ENCODE results near the gene METTL16. TPM values are rescaled to one million over a fixed set of nuclear protein-coding genes. Genes with fewer than 3 reads are reported as not detected.

Gene METTL16
- total RNA-seq, 4 donors from 2014 or later, result 30.4 to 48.9 (median 44.7) TPM

DNA sequence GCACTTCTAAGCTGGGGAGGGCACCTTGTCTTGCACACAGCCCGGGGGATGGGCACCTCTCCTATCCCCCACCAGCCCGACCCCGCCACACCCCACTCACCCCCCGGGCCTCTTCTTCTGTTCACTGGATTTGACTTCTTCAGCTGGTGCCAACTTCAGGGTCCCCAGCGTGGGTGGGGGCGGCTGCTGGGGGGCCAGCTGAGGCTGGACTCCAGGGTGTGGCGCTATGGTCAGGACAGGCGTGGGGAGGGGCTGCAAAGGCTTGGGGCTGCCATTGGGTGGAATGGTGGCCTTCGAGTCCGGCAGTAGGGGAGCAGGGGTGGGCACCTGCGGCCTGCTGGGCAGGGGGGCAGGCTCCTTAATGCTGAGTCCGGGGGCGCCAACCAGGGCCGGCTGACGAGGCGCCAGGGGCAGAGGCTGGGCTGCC, 116.9 kb downstream of the METTL16 start:
- no peak for TF ChIP-seq POLR2A (IDR thresholded peaks at IDR 0.05)
- no peak for TF ChIP-seq CTCF (IDR thresholded peaks at IDR 0.05)
- Histone ChIP-seq H3K27me3 (no peaks in the 10 kb centered on the region), H3K4me3 (replicated peaks in 1 of 3) (no peak overlapping the region), H3K36me3 (no peaks in the 10 kb centered on the region), H3K27ac (peak overlapping the region in 2 of 3 donors; percentile 92 to 95), H3K4me1 (peaks cover 65 to 75% of the 10 kb centered on the region in 2 donors), H3K9me3 (no peaks in the 10 kb centered on the region)
- no peak for DNase-seq
- intact Hi-C loops (cut with DNase I), result no loop called here
- WGBS, 2 donors, result 87 to 89% methylated on average over 12 to 14 of the region's 16 CpGs

DNA sequence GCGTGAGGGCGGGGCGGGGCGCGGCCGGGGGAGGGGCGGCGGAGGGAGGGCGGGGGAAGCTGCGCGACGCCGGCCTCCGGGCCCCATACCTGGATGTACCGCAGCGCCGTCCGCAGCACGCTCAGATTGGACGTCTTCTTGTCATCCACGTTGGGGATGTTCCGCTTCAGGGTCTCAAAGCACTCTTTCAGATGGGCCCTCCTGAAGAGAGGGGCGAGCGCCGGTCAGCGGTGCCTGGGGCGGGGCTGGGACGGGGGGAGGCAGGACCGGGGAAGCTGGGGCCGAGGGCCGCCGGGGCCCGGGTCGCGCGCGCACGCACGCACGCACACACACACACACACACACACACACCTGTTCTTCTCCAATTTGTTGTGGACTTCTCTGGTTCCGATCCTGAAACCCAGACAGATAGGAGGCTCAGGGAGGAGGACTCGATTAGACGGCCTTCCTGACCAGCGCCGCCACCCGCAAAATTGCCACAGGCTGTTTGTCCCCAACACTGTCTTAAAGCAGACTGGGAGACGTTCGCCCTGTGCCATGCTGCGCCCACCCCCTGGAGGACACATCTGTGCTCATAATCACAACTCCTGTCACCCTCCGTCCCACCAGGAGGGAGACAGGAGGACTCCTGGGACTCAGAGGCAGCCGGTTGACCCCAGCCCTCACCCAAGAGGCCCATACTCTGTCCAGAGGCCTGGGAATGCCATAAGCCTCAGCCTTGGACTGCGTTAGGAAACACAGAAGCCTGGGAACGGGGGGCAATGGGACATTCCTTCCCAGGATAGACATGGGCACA, 117.5 kb downstream of the METTL16 start:
- Histone ChIP-seq H3K4me3 (replicated peaks in 1 of 3) (peak overlapping the region in 1 of 3 donors; percentile 56), H3K27ac (peak overlapping the region; percentile 59 to 95 (median 92)), H3K4me1 (peaks cover 64 to 75% of the 10 kb centered on the region in 2 donors), H3K36me3 (no peaks in the 10 kb centered on the region), H3K9me3 (no peaks in the 10 kb centered on the region), H3K27me3 (no peaks in the 10 kb centered on the region)
- DNase-seq, result peak in 1 of 2 donors; percentile 14
- intact Hi-C loops (cut with DNase I), result no loop called here
- no peak for TF ChIP-seq CTCF (IDR thresholded peaks at IDR 0.05)
- 34 to 75% methylated on average over 10 to 24 of the region's 53 CpGs for WGBS, 2 donors

GRCh38 chr17:2393174-2393953, 118.3 kb downstream of the METTL16 start:
- Histone ChIP-seq H3K4me3 (replicated peaks in 1 of 3) (peak overlapping the region; percentile 38 to 68 (median 56)), H3K27me3 (no peaks in the 10 kb centered on the region), H3K36me3 (no peaks in the 10 kb centered on the region), H3K9me3 (no peaks in the 10 kb centered on the region), H3K4me1 (peaks cover 58 to 68% of the 10 kb centered on the region in 2 donors), H3K27ac (peak overlapping the region; percentile 81 to 96 (median 95))
- intact Hi-C loops (cut with DNase I), result no loop called here
- 0% methylated on average over 17 to 21 of the region's 99 CpGs for WGBS, 2 donors
- DNase-seq, result peak; percentile 89 to 90
- TF ChIP-seq CTCF (IDR thresholded peaks at IDR 0.05) (peak in 1 of 6 experiments; percentile 1), POLR2A (IDR thresholded peaks at IDR 0.05) (peak; percentile 38 to 84)

GRCh38 chr17:2392252-2393173, 119.2 kb downstream of the METTL16 start:
- peak in 1 of 2 donors; percentile 82 for TF ChIP-seq POLR2A (IDR thresholded peaks at IDR 0.05)
- TF ChIP-seq CTCF (IDR thresholded peaks at IDR 0.05), result no peak
- DNase-seq, result peak; percentile 95
- H3K27ac ChIP-seq, result peak overlapping the region; percentile 81 to 96 (median 95)
- peak overlapping the region; percentile 38 to 68 (median 56) for H3K4me3 ChIP-seq (replicated peaks in 1 of 3)
- no peaks in the 10 kb centered on the region for H3K9me3 ChIP-seq
- 3 to 13% methylated on average over 11 to 26 of the region's 83 CpGs for WGBS, 2 donors
- intact Hi-C loops (cut with DNase I), result no loop called here
- peaks cover 50 to 60% of the 10 kb centered on the region in 2 donors for H3K4me1 ChIP-seq
- H3K27me3 ChIP-seq, result no peaks in the 10 kb centered on the region
- peaks cover 0 to 4% of the 10 kb centered on the region in 2 donors for H3K36me3 ChIP-seq

Measured in thyroid gland (tissue), 4 donors.